Measurements from ENCODE around the gene PBLD. TPM values are rescaled to one million over a fixed set of nuclear protein-coding genes. Genes with fewer than 3 reads are reported as not detected.
"Not testable (repeated sequence)": the region's sequence is repeated elsewhere in the genome, so short reads cannot be mapped to it uniquely, and the experiment has no call there.

PBLD gene
- total RNA-seq, 1 experiment from 2014 or later: 7.2 TPM

DNA sequence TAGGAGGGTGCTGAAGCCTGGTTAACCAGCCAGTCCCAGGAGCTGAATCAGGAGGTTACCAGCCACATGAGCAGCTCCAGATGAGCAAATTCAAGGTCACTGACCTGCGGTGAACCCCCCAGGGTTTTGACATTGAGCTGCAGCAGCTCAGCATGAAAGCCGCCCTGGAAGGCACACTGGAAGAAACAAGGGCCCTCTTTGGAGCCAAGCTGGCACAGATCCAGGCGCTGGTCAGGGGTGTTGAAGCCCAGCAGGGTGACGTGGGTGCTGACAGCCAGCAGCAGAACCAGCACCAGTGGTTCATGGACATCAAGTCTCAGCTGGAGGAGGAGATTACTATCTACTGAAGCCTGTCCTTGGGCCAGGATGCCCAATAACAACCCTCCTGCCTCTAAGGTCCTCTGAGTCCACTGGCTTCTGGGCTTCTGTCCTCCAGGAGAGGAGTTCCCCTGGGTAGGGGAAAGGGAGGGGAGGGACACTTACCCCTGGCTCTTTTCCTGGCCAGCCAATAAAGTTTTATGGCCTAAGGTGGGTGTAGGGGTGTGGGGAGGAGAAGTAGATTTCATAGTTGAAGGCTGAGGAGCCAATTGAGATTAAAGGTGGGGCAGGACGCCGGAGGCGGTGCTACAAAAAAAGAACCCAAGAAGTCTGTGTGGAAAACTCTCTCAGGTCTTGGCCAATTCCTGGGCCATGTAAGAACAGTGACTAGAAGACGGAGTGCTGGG, 71.4 kb downstream of the PBLD start:
- H3K9ac ChIP-seq (ENCODE audit: low read length): no peak overlapping the region
- no peak overlapping the region for H2AFZ ChIP-seq (ENCODE audit: low read length)
- no peaks in the 10 kb centered on the region for H3K4me1 ChIP-seq (ENCODE audit: low read length)
- no peak for DNase-seq
- no peaks in the 10 kb centered on the region for H3K9me2 ChIP-seq (replicated peaks; ENCODE audit: insufficient read depth, low read length)
- H3K36me3 ChIP-seq (ENCODE audit: insufficient read depth, low read length): no peaks in the 10 kb centered on the region
- H3K27ac ChIP-seq (ENCODE audit: low read length): no peak overlapping the region
- H3K9me3 ChIP-seq (ENCODE audit: low read length): no peaks in the 10 kb centered on the region
- H4K20me1 ChIP-seq (ENCODE audit: insufficient read depth, low read depth, low read length): no peaks in the 10 kb centered on the region
- H3K79me2 ChIP-seq (ENCODE audit: low read length): no peaks in the 10 kb centered on the region
- no peak overlapping the region for H3K4me2 ChIP-seq (ENCODE audit: low read depth, low read length, poor library complexity, severe bottlenecking)
- no peaks in the 10 kb centered on the region for H3K27me3 ChIP-seq (ENCODE audit: low read length)
- no peak overlapping the region for H3K4me3 ChIP-seq (ENCODE audit: low read length)

- DNase-seq: no peak
- H3K27ac ChIP-seq (ENCODE audit: low read length): no peak overlapping the region
- no peaks in the 10 kb centered on the region for H3K27me3 ChIP-seq (ENCODE audit: low read length)
- no peaks in the 10 kb centered on the region for H3K79me2 ChIP-seq (ENCODE audit: low read length)
- H3K9me3 ChIP-seq (ENCODE audit: low read length): no peaks in the 10 kb centered on the region
- no peaks in the 10 kb centered on the region for H3K9me2 ChIP-seq (replicated peaks; ENCODE audit: insufficient read depth, low read length)
- no peak overlapping the region for H3K4me2 ChIP-seq (ENCODE audit: low read depth, low read length, poor library complexity, severe bottlenecking)
- no peaks in the 10 kb centered on the region for H4K20me1 ChIP-seq (ENCODE audit: insufficient read depth, low read depth, low read length)
- H3K4me3 ChIP-seq (ENCODE audit: low read length): no peak overlapping the region
- no peak overlapping the region for H3K9ac ChIP-seq (ENCODE audit: low read length)
- H3K4me1 ChIP-seq (ENCODE audit: low read length): no peaks in the 10 kb centered on the region
- no peaks in the 10 kb centered on the region for H3K36me3 ChIP-seq (ENCODE audit: insufficient read depth, low read length)
- no peak overlapping the region for H2AFZ ChIP-seq (ENCODE audit: low read length)
Measured at GRCh38 chr10:68253346-68253745, 79.4 kb downstream of the PBLD start.

DNA sequence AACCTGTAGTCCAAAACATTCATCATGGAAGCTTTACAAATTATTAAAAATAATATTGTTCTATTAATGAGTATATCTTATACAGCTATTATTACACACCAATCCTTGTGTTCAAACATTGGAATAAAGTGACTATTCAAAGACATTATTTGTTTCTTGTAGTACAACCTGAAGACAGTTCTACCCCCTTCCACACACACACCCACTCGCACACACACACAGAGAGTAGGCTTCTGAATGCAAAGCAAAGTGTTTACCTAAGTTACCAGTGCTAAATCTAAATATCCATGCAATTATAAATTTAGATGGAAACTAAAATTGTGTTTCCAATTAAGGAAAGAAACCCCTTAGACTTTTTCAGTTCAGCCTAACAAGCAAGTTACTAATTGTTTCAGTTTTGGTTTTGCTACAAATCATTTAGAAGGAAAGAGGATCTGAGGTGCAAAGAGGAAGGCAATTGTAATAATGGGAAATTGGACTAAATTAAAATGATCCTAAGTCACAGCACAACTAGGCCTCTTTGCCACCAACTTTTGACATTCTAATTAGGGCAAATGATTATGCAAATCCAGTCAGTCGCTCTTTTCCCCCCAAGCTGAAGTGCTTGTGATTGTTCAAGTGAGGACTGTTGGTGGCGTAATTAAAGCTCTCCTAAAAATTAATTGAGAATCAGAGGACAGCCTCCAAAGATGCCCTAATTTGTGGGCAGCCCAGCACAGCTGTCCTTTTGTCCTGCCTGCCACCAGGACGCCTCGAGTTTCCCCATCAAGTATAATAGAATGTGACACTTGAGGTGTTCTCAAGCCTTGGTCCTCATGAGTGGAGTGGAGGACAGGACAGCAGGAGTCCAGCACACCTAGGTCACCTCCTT, 80.9 kb downstream of the PBLD start:
- no peak for DNase-seq
- no peak overlapping the region for H3K9ac ChIP-seq (ENCODE audit: low read length)
- no peaks in the 10 kb centered on the region for H3K79me2 ChIP-seq (ENCODE audit: low read length)
- H3K27ac ChIP-seq (ENCODE audit: low read length): no peak overlapping the region
- no peaks in the 10 kb centered on the region for H3K4me1 ChIP-seq (ENCODE audit: low read length)
- no peaks in the 10 kb centered on the region for H3K27me3 ChIP-seq (ENCODE audit: low read length)
- H4K20me1 ChIP-seq (ENCODE audit: insufficient read depth, low read depth, low read length): no peaks in the 10 kb centered on the region
- H3K4me2 ChIP-seq (ENCODE audit: low read depth, low read length, poor library complexity, severe bottlenecking): no peak overlapping the region
- no peak overlapping the region for H3K4me3 ChIP-seq (ENCODE audit: low read length)
- no peaks in the 10 kb centered on the region for H3K36me3 ChIP-seq (ENCODE audit: insufficient read depth, low read length)
- H2AFZ ChIP-seq (ENCODE audit: low read length): no peak overlapping the region
- H3K9me3 ChIP-seq (ENCODE audit: low read length): no peaks in the 10 kb centered on the region
- no peaks in the 10 kb centered on the region for H3K9me2 ChIP-seq (replicated peaks; ENCODE audit: insufficient read depth, low read length)

DNA sequence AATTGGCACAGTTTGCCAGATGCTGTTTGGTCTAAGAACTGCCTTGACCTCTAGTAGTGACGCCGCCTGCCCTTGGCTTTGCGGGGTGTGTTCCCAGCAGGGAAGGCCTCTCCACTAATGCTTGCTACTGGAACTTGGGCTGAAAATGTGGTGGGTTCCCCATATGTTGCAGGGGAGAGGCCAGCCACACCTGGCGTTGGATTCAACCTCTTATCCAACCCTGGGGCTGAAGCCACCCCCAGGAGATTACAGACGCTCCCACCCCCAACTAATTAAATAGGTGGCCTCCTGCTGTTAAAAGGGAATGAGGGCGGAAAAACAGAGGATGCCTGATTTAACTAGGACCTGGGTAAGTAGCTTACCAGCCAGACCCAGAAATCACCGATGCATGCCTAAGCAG, 81.6 kb downstream of the PBLD start:
- H3K9me2 ChIP-seq (replicated peaks; ENCODE audit: insufficient read depth, low read length): no peaks in the 10 kb centered on the region
- DNase-seq: no peak
- H3K4me1 ChIP-seq (ENCODE audit: low read length): no peaks in the 10 kb centered on the region

DNA sequence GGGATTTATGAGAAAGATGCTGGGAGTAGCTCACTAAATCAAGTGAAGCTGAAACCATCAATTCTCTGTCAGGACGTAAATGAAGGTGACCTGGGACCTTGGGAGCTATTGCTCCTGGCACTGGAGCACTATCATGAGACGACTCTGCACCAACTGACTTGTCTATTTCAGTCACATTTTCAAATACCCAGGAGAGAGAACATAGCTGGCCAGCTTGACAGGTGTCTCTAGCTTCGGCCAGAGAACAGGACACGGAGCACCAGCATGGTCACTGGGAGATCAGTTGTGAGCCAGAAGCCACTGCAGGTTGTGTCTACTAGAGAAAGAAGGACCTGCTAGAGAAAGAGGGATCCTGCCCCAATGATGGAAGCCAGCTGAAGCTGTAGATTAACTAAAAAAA, 83.4 kb downstream of the PBLD start:
- Histone ChIP-seq H3K4me2 (ENCODE audit: low read depth, low read length, poor library complexity, severe bottlenecking) (no peak overlapping the region), H3K4me3 (ENCODE audit: low read length) (no peak overlapping the region), H3K4me1 (ENCODE audit: low read length) (no peaks in the 10 kb centered on the region), H4K20me1 (ENCODE audit: insufficient read depth, low read depth, low read length) (no peaks in the 10 kb centered on the region), H2AFZ (ENCODE audit: low read length) (no peak overlapping the region), H3K27ac (ENCODE audit: low read length) (no peak overlapping the region), H3K27me3 (ENCODE audit: low read length) (no peaks in the 10 kb centered on the region), H3K36me3 (ENCODE audit: insufficient read depth, low read length) (no peaks in the 10 kb centered on the region), H3K79me2 (ENCODE audit: low read length) (no peaks in the 10 kb centered on the region), H3K9ac (ENCODE audit: low read length) (no peak overlapping the region), H3K9me3 (ENCODE audit: low read length) (no peaks in the 10 kb centered on the region), H3K9me2 (replicated peaks; ENCODE audit: insufficient read depth, low read length) (no peaks in the 10 kb centered on the region)
- no peak for DNase-seq

More for the DNA sequence above, 81.6 kb downstream of the PBLD start:
- Histone ChIP-seq H3K9me3 (ENCODE audit: low read length) (no peaks in the 10 kb centered on the region), H3K4me3 (ENCODE audit: low read length) (no peak overlapping the region), H3K4me2 (ENCODE audit: low read depth, low read length, poor library complexity, severe bottlenecking) (no peak overlapping the region), H3K27ac (ENCODE audit: low read length) (no peak overlapping the region), H3K9ac (ENCODE audit: low read length) (no peak overlapping the region), H3K79me2 (ENCODE audit: low read length) (no peaks in the 10 kb centered on the region), H4K20me1 (ENCODE audit: insufficient read depth, low read depth, low read length) (no peaks in the 10 kb centered on the region), H3K27me3 (ENCODE audit: low read length) (no peaks in the 10 kb centered on the region), H3K36me3 (ENCODE audit: insufficient read depth, low read length) (no peaks in the 10 kb centered on the region), H2AFZ (ENCODE audit: low read length) (no peak overlapping the region)

- no peak overlapping the region for H3K4me3 ChIP-seq (ENCODE audit: low read length)
- no peak overlapping the region for H2AFZ ChIP-seq (ENCODE audit: low read length)
- no peaks in the 10 kb centered on the region for H3K36me3 ChIP-seq (ENCODE audit: insufficient read depth, low read length)
- H3K9ac ChIP-seq (ENCODE audit: low read length): no peak overlapping the region
- H3K9me2 ChIP-seq (replicated peaks; ENCODE audit: insufficient read depth, low read length): no peaks in the 10 kb centered on the region
- no peak overlapping the region for H3K4me2 ChIP-seq (ENCODE audit: low read depth, low read length, poor library complexity, severe bottlenecking)
- no peaks in the 10 kb centered on the region for H3K9me3 ChIP-seq (ENCODE audit: low read length)
- no peaks in the 10 kb centered on the region for H3K4me1 ChIP-seq (ENCODE audit: low read length)
- no peaks in the 10 kb centered on the region for H3K79me2 ChIP-seq (ENCODE audit: low read length)
- H3K27ac ChIP-seq (ENCODE audit: low read length): no peak overlapping the region
- H3K27me3 ChIP-seq (ENCODE audit: low read length): no peaks in the 10 kb centered on the region
- H4K20me1 ChIP-seq (ENCODE audit: insufficient read depth, low read depth, low read length): no peaks in the 10 kb centered on the region
- no peak for DNase-seq
Measured at GRCh38 chr10:68247931-68248330, 84.8 kb downstream of the PBLD start.

GRCh38 chr10:68246397-68246796, 86.3 kb downstream of the PBLD start:
- H3K9me2 ChIP-seq (replicated peaks; ENCODE audit: insufficient read depth, low read length); H3K9me3 ChIP-seq (ENCODE audit: low read length); H3K4me3 ChIP-seq (ENCODE audit: low read length); DNase-seq; H3K36me3 ChIP-seq (ENCODE audit: insufficient read depth, low read length); H3K4me2 ChIP-seq (ENCODE audit: low read depth, low read length, poor library complexity, severe bottlenecking); H3K27me3 ChIP-seq (ENCODE audit: low read length); H3K27ac ChIP-seq (ENCODE audit: low read length); H2AFZ ChIP-seq (ENCODE audit: low read length); H3K9ac ChIP-seq (ENCODE audit: low read length); H3K4me1 ChIP-seq (ENCODE audit: low read length); H4K20me1 ChIP-seq (ENCODE audit: insufficient read depth, low read depth, low read length); H3K79me2 ChIP-seq (ENCODE audit: low read length): not testable (repeated sequence)

DNA sequence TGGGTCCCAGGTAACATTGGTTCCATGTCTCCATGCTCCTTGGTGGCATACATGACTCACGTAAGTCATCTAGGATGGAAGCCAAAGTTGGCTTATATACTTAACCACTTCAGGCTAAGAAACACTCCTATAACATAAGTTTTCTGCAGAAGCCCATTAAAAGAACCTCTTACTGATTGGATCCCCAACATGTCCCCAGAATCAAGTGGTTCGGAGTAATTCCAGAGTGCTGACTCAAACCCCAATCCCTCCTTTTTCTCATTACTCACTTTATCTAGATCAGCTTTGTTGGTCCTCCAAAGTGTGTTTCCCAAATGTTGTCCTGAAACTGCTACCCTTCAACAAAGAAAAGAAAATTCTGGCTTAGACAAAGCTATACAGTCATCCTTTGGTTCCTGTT, 90.7 kb downstream of the PBLD start:
- no peak overlapping the region for H3K4me3 ChIP-seq (ENCODE audit: low read length)
- H3K4me1 ChIP-seq (ENCODE audit: low read length): no peaks in the 10 kb centered on the region
- no peak overlapping the region for H3K4me2 ChIP-seq (ENCODE audit: low read depth, low read length, poor library complexity, severe bottlenecking)
- no peak overlapping the region for H3K9ac ChIP-seq (ENCODE audit: low read length)
- no peaks in the 10 kb centered on the region for H3K27me3 ChIP-seq (ENCODE audit: low read length)
- no peak for DNase-seq
- H2AFZ ChIP-seq (ENCODE audit: low read length): no peak overlapping the region
- H3K9me2 ChIP-seq (replicated peaks; ENCODE audit: insufficient read depth, low read length): no peaks in the 10 kb centered on the region
- no peaks in the 10 kb centered on the region for H3K36me3 ChIP-seq (ENCODE audit: insufficient read depth, low read length)
- H4K20me1 ChIP-seq (ENCODE audit: insufficient read depth, low read depth, low read length): no peaks in the 10 kb centered on the region
- H3K27ac ChIP-seq (ENCODE audit: low read length): no peak overlapping the region
- no peaks in the 10 kb centered on the region for H3K79me2 ChIP-seq (ENCODE audit: low read length)
- no peaks in the 10 kb centered on the region for H3K9me3 ChIP-seq (ENCODE audit: low read length)
